Trophoblast cell (in vitro differentiated cells and primary cell): ENCODE data around the gene FCHO1.
"Not testable (repeated sequence)": the region's sequence is repeated elsewhere in the genome, so short reads cannot be mapped to it uniquely, and the experiment has no call there.

Experiments
- DNase-seq, 2 donors: peaks; one replicate each; pipeline ENCODE4 v3.0.0-alpha.2; 2016
- H2AFZ ChIP-seq: 2 replicates; pipeline ENCODE4 v1.6.1; 2013; ENCODE audit warnings: low read length, moderate library complexity, mild to moderate bottlenecking; ENCODE audit not compliant: insufficient read depth, poor library complexity
- H2AK5ac ChIP-seq: 2 replicates; pipeline ENCODE4 v1.6.1; 2013; ENCODE audit warnings: mild to moderate bottlenecking, low read length
- H2BK120ac ChIP-seq: 2 replicates; pipeline ENCODE4 v1.6.1; 2013; ENCODE audit warnings: low read length, mild to moderate bottlenecking, moderate library complexity; ENCODE audit not compliant: insufficient read depth, poor library complexity
- H2BK12ac ChIP-seq: 2 replicates; pipeline ENCODE4 v1.6.1; 2013; ENCODE audit warnings: mild to moderate bottlenecking, low read length, moderate library complexity
- H2BK5ac ChIP-seq: 2 replicates; pipeline ENCODE4 v1.6.1; 2013; ENCODE audit warnings: low read length, low read depth, moderate library complexity, mild to moderate bottlenecking; ENCODE audit not compliant: poor library complexity
- H3K14ac ChIP-seq: 2 replicates; pipeline ENCODE4 v1.6.1; 2013; ENCODE audit warnings: mild to moderate bottlenecking, low read length
- H3K18ac ChIP-seq: 2 replicates; pipeline ENCODE4 v1.6.1; 2013; ENCODE audit warnings: mild to moderate bottlenecking, low read length
- H3K23ac ChIP-seq: 2 replicates; pipeline ENCODE4 v1.6.1; 2013; ENCODE audit warnings: low read length
- H3K27ac ChIP-seq: 2 replicates; pipeline ENCODE4 v1.5.1; 2013; ENCODE audit warnings: low read depth, mild to moderate bottlenecking, inconsistent platforms, low read length, moderate library complexity
- H3K27me3 ChIP-seq: 2 replicates; pipeline ENCODE4 v1.6.1; 2013; ENCODE audit warnings: inconsistent platforms, mild to moderate bottlenecking, low read length, moderate library complexity; ENCODE audit not compliant: insufficient read depth
- H3K36me3 ChIP-seq, 2 experiments: 1 replicate in 1 of 2; 2 replicates in 1 of 2; pipeline ENCODE4 v1.6.1; 2013; ENCODE audit warnings: low read length in 2 of 2, mild to moderate bottlenecking in 2 of 2, moderate library complexity in 1 of 2; ENCODE audit not compliant: insufficient read depth in 2 of 2, control insufficient read depth in 1 of 2
- H3K4ac ChIP-seq: 2 replicates; pipeline ENCODE4 v1.6.1; 2013; ENCODE audit warnings: low read depth, mild to moderate bottlenecking, low read length, moderate library complexity
- H3K4me1 ChIP-seq, 2 experiments: 1 replicate in 1 of 2; 2 replicates in 1 of 2; pipeline ENCODE4 v1.6.1; 2013; ENCODE audit warnings: low read length in 2 of 2, mild to moderate bottlenecking in 2 of 2, moderate library complexity in 1 of 2; ENCODE audit not compliant: insufficient read depth in 2 of 2, control insufficient read depth in 1 of 2
- H3K4me2 ChIP-seq: 2 replicates; pipeline ENCODE4 v1.6.1; 2013; ENCODE audit warnings: inconsistent platforms, mild to moderate bottlenecking, low read length, moderate library complexity
- H3K4me3 ChIP-seq: 2 replicates; pipeline ENCODE4 v1.5.1; 2013; ENCODE audit warnings: mild to moderate bottlenecking, low read depth, low read length, inconsistent platforms
- H3K79me1 ChIP-seq: one replicate; pipeline ENCODE4 v1.6.1; 2013; ENCODE audit warnings: low read length
- H3K79me2 ChIP-seq: 2 replicates; pipeline ENCODE4 v1.6.1; 2013; ENCODE audit warnings: low read length, mild to moderate bottlenecking; ENCODE audit not compliant: control insufficient read depth, insufficient read depth, poor library complexity
- H3K9ac ChIP-seq: 2 replicates; pipeline ENCODE4 v1.6.1; 2013; ENCODE audit warnings: mild to moderate bottlenecking, low read length
- H3K9me3 ChIP-seq: 2 replicates; pipeline ENCODE4 v1.6.1; 2013; ENCODE audit warnings: low read depth, mild to moderate bottlenecking, control low read depth, inconsistent platforms, low read length; ENCODE audit not compliant: insufficient read depth
- H4K12ac ChIP-seq: 2 replicates; pipeline ENCODE4 v1.6.1; 2013; ENCODE audit warnings: low read depth, mild to moderate bottlenecking, low read length, moderate library complexity
- H4K8ac ChIP-seq: 2 replicates; pipeline ENCODE4 v1.6.1; 2013; ENCODE audit warnings: low read depth, mild to moderate bottlenecking, low read length, moderate library complexity
- H4K91ac ChIP-seq: one replicate; pipeline ENCODE4 v1.6.1; 2013; ENCODE audit warnings: low read depth, mild to moderate bottlenecking, low read length, moderate library complexity
- WGBS: extraction: QIAGEN DNeasy Blood & Tissue Kit; methylation state at CpG from one replicate; pipeline ENCODE4 v1.1.7; 2013; ENCODE audit warnings: missing lambda C conversion rate; ENCODE audit not compliant: insufficient read length, insufficient coverage; ENCODE audit errors: extremely low coverage; 5-methylcytosine and 5-hydroxymethylcytosine counted together

The FCHO1 gene

GRCh38 chr19:17775991-17776803, 24.9 kb downstream of the FCHO1 start:
- Histone ChIP-seq H3K4me3 (no peak overlapping the region), H4K91ac (no peak overlapping the region), H4K12ac (no peak overlapping the region), H3K4me1 (peaks cover 0 to 2% of the 10 kb centered on the region in 2 experiments), H3K18ac (no peak overlapping the region), H2BK120ac (no peak overlapping the region), H3K4ac (no peak overlapping the region), H3K4me2 (no peak overlapping the region), H3K23ac (no peak overlapping the region), H3K79me1 (no peaks in the 10 kb centered on the region), H2BK12ac (no peak overlapping the region), H2AFZ (no peak overlapping the region), H2AK5ac (no peak overlapping the region), H3K36me3 (no peaks in the 10 kb centered on the region), H2BK5ac (no peak overlapping the region), H3K79me2 (no peaks in the 10 kb centered on the region), H4K8ac (no peak overlapping the region), H3K14ac (no peak overlapping the region), H3K27me3 (no peaks in the 10 kb centered on the region), H3K27ac (no peak overlapping the region), H3K9ac (no peak overlapping the region), H3K9me3 (peaks cover 2% of the 10 kb centered on the region)
- DNase-seq = no peak
- no CpG with 5 or more reads among the region's 27 CpGs for WGBS

- H3K9me3 ChIP-seq, H3K27me3 ChIP-seq, H4K12ac ChIP-seq, H2AK5ac ChIP-seq, H3K4ac ChIP-seq, H3K79me2 ChIP-seq, H3K27ac ChIP-seq, H3K9ac ChIP-seq, H3K36me3 ChIP-seq, H3K79me1 ChIP-seq, H3K14ac ChIP-seq, H2BK12ac ChIP-seq, H3K4me3 ChIP-seq, H3K4me1 ChIP-seq, H3K4me2 ChIP-seq, H3K18ac ChIP-seq, H4K91ac ChIP-seq, H2AFZ ChIP-seq, H2BK5ac ChIP-seq, H2BK120ac ChIP-seq, H3K23ac ChIP-seq, DNase-seq, H4K8ac ChIP-seq: not testable (repeated sequence)
- no CpG with 5 or more reads among the region's 10 CpGs for WGBS
Measured at GRCh38 chr19:17777840-17778239, 26.6 kb downstream of the FCHO1 start.

- WGBS = no CpG with 5 or more reads among the region's 37 CpGs
- H2BK12ac ChIP-seq = no peak overlapping the region
Measured at GRCh38 chr19:17778251-17778967, 27.1 kb downstream of the FCHO1 start.

GRCh38 chr19:17778968-17779929, 28.0 kb downstream of the FCHO1 start:
- no peak overlapping the region for H3K4me3 ChIP-seq
- H2BK5ac ChIP-seq = no peak overlapping the region
- peaks cover 0 to 2% of the 10 kb centered on the region in 2 experiments for H3K4me1 ChIP-seq
- H3K4me2 ChIP-seq = peak overlapping the region; percentile 53
- no peak overlapping the region for H3K14ac ChIP-seq
- WGBS = no CpG with 5 or more reads among the region's 25 CpGs
- no peak overlapping the region for H2BK12ac ChIP-seq
- no peaks in the 10 kb centered on the region for H3K79me1 ChIP-seq
- H3K18ac ChIP-seq = no peak overlapping the region
- no peak overlapping the region for H3K9ac ChIP-seq
- no peak overlapping the region for H4K12ac ChIP-seq
- no peak overlapping the region for H2BK120ac ChIP-seq
- H3K4ac ChIP-seq = no peak overlapping the region
- no peaks in the 10 kb centered on the region for H3K36me3 ChIP-seq
- no peaks in the 10 kb centered on the region for H3K27me3 ChIP-seq
- H2AFZ ChIP-seq = no peak overlapping the region
- H4K91ac ChIP-seq = no peak overlapping the region
- peaks cover 3% of the 10 kb centered on the region for H3K9me3 ChIP-seq
- no peak overlapping the region for H3K23ac ChIP-seq
- H2AK5ac ChIP-seq = no peak overlapping the region
- no peak overlapping the region for H4K8ac ChIP-seq
- H3K79me2 ChIP-seq = no peaks in the 10 kb centered on the region
- H3K27ac ChIP-seq = no peak overlapping the region
- no peak for DNase-seq

More at GRCh38 chr19:17778251-17778967, 27.1 kb downstream of the FCHO1 start:
- H3K27me3 ChIP-seq = no peaks in the 10 kb centered on the region
- H3K27ac ChIP-seq = no peak overlapping the region
- peaks cover 3% of the 10 kb centered on the region for H3K9me3 ChIP-seq
- no peaks in the 10 kb centered on the region for H3K79me1 ChIP-seq
- H3K9ac ChIP-seq = no peak overlapping the region
- H3K23ac ChIP-seq = no peak overlapping the region
- no peaks in the 10 kb centered on the region for H3K79me2 ChIP-seq
- no peak overlapping the region for H3K18ac ChIP-seq
- no peak overlapping the region for H2AFZ ChIP-seq
- DNase-seq = peak in 1 of 2 donors; percentile 55
- no peak overlapping the region for H2AK5ac ChIP-seq
- no peak overlapping the region for H4K8ac ChIP-seq
- H3K4ac ChIP-seq = no peak overlapping the region
- no peak overlapping the region for H3K14ac ChIP-seq
- H3K4me1 ChIP-seq = peaks cover 0 to 2% of the 10 kb centered on the region in 2 experiments
- no peak overlapping the region for H2BK120ac ChIP-seq
- H2BK5ac ChIP-seq = no peak overlapping the region
- H4K91ac ChIP-seq = no peak overlapping the region
- H3K4me2 ChIP-seq = peak overlapping the region; percentile 53
- no peaks in the 10 kb centered on the region for H3K36me3 ChIP-seq
- H4K12ac ChIP-seq = no peak overlapping the region
- H3K4me3 ChIP-seq = no peak overlapping the region
